BE2C (cell line): ENCODE measurements around the gene BOK.

ENCODE experiments used
- DNase-seq: peaks from one replicate; pipeline ENCODE4 v3.0.0-alpha.2; 2020
- H3K27me3 ChIP-seq: fragments of 250-450 bp; sonication (Bioruptor Pico); 2 replicates; pipeline ENCODE4 v1.5.1; 2020; ENCODE audit warnings: mild to moderate bottlenecking
- H3K36me3 ChIP-seq: fragments of 250-450 bp; sonication (Bioruptor Pico); 2 replicates; pipeline ENCODE4 v1.5.1; 2020; ENCODE audit warnings: mild to moderate bottlenecking
- H3K4me1 ChIP-seq: fragments of 250-450 bp; sonication (Bioruptor Pico); 2 replicates; pipeline ENCODE4 v1.5.1; 2020
- H3K4me3 ChIP-seq: 2 replicates; pipeline ENCODE4 v1.5.1; 2011; ENCODE audit warnings: low read depth, low read length
- H3K9me3 ChIP-seq: fragments of 250-450 bp; sonication (Bioruptor Pico); 2 replicates; pipeline ENCODE4 v1.5.1; 2020
- CTCF ChIP-seq: IDR thresholded peaks from 2 replicates; pipeline ENCODE4 v1.5.1; 2012; ENCODE audit warnings: mild to moderate bottlenecking, low read depth, low read length

The BOK gene

GRCh38 chr2:241535871-241536655, 22.5 kb upstream of the BOK start:
- Histone ChIP-seq H3K36me3 (no peaks in the 10 kb centered on the region), H3K4me1 (no peaks in the 10 kb centered on the region), H3K9me3 (no peaks in the 10 kb centered on the region), H3K27me3 (no peaks in the 10 kb centered on the region), H3K4me3 (no peak overlapping the region)
- no peak for TF ChIP-seq CTCF
- DNase-seq, result no peak

GRCh38 chr2:241538838-241539615, 19.5 kb upstream of the BOK start:
- no peak overlapping the region for H3K4me3 ChIP-seq
- DNase-seq, result no peak
- peaks cover 2% of the 10 kb centered on the region; the same call in 1 of the 2 replicates for H3K9me3 ChIP-seq
- H3K27me3 ChIP-seq, result peaks cover 18% of the 10 kb centered on the region
- H3K36me3 ChIP-seq, result no peaks in the 10 kb centered on the region
- TF ChIP-seq CTCF, result no peak
- H3K4me1 ChIP-seq, result peaks cover 5% of the 10 kb centered on the region; the same call in 1 of the 2 replicates

DNA sequence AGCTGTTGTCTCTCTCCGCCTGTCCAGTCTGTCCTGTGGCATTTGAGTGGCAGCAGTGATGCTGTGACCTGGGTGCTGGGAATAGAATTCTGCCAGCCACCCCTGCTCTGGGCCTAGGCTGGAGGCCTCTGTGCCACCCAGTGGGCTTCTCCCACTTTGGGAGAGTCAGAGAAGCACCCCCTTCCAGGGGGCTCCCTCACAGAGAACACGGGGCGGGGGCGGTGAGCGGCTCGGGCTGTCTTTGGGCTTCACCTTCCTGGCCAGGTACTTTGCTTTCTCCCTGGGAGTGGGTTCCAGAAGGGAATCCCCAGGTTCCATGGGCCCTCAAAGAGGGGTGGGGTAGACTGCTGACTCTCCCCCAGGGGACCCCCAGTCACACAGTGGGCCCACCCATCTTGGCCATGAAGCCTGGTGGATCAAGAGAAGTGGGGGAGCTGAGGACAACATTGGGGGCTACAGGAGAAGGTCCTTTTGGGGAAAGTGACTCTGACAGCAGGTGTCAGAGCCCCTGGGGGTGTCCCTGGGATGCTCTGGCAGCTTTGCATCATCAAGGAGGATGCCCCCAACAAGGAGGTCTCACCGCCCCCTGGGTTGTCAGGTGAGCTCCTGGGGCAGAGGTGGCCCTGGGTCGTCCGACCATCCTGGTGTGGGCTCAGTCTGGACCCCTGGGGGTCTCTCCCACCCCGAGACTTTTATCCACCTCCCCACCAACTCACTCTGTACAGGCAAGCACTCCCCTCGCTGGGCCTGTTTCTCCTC, 18.8 kb upstream of the BOK start:
- H3K36me3 ChIP-seq, result no peaks in the 10 kb centered on the region
- H3K9me3 ChIP-seq, result peaks cover 2% of the 10 kb centered on the region; the same call in 1 of the 2 replicates
- H3K4me1 ChIP-seq, result peaks cover 5% of the 10 kb centered on the region; the same call in 1 of the 2 replicates
- TF ChIP-seq CTCF, result no peak
- no peak overlapping the region for H3K4me3 ChIP-seq
- no peak for DNase-seq
- peaks cover 18% of the 10 kb centered on the region for H3K27me3 ChIP-seq

DNA sequence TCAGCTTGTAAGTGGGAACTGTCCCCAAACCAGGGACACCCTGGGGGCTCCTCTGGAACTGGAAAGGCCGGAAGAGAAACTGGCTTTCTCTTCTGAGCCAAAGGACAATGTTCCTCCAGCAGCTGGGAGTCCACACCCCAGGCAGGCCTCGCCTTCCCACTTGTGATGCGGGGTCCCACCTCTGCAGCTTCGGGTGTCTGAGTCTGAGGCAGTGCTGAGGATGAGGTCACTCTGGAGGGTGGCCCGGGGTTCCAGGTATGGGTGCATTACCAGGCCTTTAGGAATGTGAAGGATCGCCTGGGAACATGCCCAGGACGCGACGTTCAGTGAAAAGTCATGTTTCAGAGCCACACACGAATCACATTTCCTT, 18.2 kb upstream of the BOK start:
- H3K9me3 ChIP-seq, result peaks cover 2% of the 10 kb centered on the region; the same call in 1 of the 2 replicates
- TF ChIP-seq CTCF, result no peak
- DNase-seq, result no peak
- peaks cover 18% of the 10 kb centered on the region for H3K27me3 ChIP-seq
- H3K4me1 ChIP-seq, result peaks cover 5% of the 10 kb centered on the region; the same call in 1 of the 2 replicates
- H3K36me3 ChIP-seq, result no peaks in the 10 kb centered on the region
- peak overlapping the region; percentile 41; the same call in 1 of the 2 replicates for H3K4me3 ChIP-seq

DNA sequence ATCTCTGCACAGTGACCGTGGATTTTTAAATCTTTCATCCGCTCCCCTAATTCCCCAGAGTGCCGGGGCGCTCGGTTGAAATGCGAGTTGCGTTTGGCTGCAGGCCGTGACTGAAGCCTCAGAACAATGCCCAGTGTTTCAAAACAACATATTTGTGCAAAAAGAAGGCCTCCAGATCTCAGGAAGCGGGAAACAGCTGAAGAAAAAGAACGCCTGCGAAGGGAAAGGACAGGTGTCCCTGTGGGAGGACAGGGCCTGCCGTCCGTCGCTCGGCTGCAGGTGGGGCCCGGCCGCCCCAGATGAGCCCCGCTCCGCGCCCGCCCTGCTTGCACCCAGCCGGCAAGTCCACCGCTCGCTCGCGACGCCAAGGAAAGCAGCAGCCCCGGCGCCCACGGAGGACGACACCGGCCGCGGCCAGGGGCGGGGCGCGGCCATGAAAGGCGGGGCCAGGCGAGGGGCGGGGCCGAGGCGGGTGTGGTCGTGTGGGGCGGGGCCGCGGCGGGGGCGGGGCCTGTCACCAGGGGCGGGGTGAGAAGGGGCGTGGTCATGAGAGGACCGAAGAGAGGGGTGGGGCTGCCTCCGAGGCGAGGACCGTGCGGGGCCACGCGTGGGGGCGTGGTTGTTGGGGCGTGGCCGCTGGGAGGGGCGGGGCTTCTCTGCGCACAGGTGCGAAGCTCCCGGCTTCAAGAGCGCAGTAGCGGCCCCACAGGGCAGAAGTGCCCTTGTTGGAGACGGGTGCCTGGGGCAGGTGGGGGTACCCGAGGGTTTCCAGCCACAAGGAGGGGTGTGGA, 17.6 kb upstream of the BOK start:
- Histone ChIP-seq H3K4me3 (peak overlapping the region; percentile 41), H3K27me3 (peaks cover 18% of the 10 kb centered on the region), H3K36me3 (no peaks in the 10 kb centered on the region), H3K4me1 (peaks cover 5% of the 10 kb centered on the region; the same call in 1 of the 2 replicates), H3K9me3 (peaks cover 2% of the 10 kb centered on the region; the same call in 1 of the 2 replicates)
- no peak for TF ChIP-seq CTCF
- peak; percentile 82 for DNase-seq
